GM19452 (cell line): ENCODE data around the gene PADI3.

Source experiments
- ATAC-seq: cut with Tn5 transposase; IDR thresholded peaks from one replicate; pipeline ENCODE4 v1.9.1; 2021; ENCODE audit not compliant: unreplicated experiment

Gene PADI3

DNA sequence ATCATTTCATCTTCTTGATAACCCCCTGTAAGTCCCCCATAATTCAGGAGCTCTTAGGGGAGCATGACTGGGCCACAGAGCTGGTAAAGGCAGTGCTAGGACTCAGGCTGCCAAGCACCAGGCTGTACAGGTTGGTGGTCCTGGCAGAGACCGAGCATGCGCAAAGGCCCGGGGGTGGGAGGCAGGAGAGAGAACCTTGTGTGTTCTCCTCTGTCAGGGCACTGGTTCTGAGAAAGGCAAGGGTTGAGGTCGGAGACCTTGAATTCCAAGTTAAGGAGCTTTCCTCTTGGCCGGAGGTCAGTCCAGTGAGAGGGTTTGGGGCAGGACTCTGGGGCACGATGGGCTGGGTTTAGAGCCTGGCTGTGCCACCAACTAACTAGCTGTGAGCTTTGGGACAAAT lies 23.2 kb downstream of the PADI3 start:
- ATAC-seq = no peak

DNA sequence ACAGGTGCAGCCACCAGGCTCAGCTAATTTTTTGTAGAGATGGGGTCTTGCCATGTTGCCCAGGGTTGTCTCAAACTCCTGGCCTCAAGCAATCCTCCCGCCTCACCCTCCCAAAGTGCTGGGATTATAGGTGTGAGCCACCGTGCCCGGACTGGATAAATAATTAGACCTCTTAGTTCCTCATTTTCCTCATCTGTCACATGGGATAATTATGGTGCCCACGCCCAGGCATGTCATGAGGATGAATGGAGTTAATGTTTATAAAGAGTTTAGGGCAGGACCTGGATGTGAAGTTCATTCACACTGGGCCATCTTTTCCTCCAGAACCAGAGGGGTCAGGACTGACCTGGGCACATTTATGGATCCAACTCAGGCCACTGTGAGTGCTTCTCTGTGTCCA lies 23.7 kb downstream of the PADI3 start:
- ATAC-seq = no peak

DNA sequence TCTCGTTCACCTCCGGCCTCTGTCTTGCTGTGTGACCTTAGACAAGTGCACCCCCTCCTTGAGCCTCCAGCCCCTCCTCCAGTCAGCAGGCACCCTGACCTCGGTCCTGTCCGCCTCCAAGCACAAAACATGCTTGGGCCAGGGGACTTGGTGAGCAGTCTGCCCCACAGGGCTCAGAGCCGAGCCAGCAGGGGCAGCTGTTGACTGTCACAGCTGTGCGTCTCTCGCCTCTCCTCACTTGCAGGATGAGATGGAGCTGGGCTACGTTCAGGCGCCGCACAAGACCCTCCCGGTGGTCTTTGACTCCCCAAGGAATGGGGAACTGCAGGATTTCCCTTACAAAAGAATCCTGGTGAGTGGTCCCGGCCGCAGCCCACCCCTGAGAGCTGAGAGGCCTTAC lies 24.2 kb downstream of the PADI3 start:
- no peak for ATAC-seq

DNA sequence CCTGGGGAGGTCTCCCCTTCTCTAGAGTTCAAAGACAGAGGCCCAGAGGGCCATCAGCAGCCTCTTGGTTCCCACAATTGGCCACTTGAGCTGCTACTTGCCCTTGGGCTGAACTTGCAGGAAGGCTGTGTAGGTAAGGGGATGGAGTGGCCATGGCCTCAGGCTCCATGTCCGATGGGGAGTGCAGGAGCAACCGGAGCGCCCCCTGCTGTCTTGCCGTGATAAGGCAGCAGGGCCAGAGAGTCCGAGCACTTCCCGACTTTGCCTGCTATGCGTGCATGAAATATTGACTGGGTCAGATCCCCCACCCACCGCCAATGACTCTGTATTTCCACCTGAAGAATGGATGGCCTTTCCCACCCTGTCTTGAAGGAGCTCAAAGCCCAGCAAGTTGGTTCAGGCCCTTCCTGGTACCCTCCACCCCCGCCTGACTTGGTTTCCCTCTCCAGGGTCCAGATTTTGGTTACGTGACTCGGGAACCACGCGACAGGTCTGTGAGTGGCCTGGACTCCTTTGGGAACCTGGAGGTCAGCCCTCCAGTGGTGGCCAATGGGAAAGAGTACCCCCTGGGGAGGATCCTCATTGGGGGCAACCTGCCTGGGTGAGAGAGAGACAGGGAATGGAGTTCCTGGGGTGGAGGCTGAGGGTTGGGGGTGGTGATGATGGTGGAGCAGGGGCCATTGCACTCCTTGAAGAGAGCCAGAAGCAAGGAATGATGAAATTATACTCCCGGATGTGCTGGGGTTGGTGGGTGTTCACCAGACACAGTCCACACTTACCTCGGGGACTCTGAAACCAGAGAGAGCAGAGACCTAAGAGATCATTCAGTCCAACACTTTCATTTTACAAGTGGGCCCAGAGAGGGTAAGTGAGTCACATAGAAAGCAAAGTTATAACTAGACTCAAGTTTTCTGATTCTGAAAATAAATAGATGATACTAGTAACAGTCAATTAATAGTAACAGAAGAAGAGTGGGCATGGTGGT lies 25.6 kb downstream of the PADI3 start:
- ATAC-seq = no peak

DNA sequence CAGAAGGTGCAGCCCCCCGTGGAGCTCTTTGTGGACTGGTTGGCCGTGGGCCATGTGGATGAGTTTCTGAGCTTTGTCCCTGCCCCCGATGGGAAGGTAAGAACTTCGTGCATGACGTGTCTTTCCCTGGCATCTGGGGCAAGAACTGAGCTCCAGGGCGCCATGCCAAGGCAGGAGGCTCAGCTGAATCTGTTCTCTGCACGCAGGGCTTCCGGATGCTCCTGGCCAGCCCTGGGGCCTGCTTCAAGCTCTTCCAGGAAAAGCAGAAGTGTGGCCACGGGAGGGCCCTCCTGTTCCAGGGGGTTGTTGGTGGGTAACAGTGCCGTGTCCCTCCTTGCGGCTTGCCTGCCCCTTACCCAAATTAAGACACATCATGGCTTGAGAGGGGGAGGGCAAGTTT lies 27.7 kb downstream of the PADI3 start:
- no peak for ATAC-seq

DNA sequence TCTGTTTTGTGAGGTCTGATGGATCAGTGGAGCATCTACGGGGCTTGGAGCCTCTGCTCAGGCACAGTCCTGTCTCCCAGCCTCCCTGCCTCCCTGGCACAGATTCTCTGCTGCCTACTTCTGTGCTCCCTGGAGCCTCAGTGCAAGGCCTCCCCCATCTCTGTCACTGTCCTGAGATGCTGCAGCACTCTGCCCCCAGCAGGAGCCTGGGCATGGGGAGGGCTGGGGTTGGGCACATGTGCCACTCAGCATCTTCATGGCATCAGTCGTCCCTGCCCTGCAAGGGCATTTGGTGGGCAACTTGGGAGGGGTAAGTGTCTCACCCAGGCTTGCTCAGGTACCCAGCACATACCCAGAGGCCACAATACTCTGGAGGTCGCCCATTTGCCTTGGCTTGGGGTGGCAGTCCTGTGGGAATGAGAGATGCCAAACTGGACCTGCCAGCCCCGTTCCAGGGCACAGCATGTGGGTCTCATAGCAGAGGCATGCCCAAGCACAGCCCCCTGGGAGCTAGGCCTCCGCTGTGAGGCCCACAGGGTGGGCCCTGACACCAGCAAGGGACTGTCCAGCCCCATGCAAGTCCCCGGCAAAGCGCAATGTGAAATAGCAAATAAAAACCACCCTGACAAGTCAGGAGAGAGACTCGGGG lies 28.7 kb downstream of the PADI3 start:
- no peak for ATAC-seq

DNA sequence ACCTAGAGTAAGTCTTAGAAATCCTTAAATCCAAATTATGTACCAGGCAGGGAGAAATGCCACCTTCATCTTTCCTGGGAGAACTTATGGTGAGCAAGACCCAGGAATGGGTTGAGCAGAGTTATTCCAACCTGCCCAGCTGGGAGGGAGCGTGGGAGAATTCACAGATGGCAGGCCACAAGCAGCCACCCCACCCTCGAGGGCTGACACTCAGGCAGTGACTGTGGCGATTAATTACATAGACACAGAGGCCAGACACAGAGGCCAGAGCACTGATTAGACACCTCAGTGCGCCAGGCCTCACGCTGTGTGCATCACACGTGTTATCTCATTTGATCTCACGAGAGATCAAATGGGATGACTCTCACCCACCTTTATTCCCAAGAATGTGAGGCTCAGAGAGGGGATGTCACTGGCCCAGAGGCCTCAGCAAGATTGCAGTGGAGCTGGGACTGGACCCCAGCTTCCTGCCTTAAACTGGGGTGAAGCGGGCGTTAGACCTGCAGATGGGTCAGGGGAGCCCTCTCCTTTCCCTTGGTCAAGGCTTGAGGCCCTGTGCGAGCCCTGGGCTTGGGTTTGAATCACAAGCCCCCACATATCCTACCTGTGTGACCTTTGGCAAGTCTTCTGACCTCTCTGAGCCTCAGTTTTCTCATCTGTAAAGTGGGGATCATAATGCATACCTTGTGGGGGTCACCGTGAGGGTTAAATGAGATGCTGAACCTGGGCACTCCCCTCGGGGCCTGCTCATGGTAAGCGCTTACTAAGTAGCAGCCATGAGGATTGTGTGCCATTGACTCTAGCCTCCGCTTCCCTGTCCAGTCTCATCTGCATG lies 30.3 kb downstream of the PADI3 start:
- no peak for ATAC-seq

DNA sequence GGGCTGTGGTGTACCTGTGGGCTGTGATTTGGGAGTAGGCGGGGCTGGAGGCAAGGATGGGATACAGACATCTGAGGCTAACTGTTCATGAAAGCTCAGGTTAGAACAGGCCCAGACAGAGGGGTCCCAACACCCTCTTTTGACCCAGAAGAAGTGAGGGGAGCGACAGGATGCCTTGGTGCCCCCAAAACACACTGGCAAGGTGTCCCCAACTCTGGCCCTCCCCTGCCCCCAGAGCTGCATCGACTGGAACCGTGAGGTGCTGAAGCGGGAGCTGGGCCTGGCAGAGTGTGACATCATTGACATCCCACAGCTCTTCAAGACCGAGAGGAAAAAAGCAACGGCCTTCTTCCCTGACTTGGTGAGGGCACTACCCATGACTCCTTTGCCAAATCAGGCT lies 31.5 kb downstream of the PADI3 start:
- ATAC-seq = no peak

DNA sequence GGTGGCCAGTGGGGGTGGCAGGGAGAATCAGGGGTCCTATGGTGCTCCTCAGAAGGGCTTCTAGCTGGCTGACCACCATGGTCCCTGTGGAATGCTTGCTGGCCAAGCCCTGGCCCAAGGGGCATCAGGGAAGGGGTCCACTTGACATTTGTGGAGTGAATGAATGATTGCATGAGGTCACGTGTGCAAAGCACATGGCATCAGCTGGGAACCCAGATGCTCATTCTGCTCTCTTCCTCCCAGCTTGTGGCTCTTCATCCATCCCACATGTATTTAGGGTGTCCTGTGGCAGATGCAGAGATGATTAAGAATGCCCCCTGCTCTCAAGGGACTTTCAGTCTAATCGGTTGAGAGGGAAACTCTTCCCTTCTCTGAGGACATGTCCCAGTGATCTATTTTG lies 32.0 kb downstream of the PADI3 start:
- ATAC-seq = no peak

DNA sequence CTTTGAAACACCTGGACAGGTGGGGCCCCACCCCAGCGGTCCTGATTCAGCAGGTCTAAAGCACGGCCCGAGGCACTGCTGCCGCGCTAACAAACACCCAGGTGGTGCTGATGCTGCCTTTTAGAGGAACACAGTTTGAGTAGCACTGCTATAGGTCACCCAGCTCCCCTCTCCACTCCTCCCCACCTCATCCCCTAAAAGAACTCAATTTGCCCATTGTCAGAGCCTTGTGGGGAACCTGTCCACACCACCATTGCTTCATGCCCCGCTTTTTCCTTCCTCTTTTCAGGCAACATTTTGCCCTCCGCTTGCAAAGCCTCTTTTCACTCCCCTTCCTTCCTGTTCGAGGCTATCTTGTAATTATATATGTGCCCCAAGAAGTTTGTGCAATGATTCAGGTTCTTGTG lies 32.9 kb downstream of the PADI3 start:
- ATAC-seq = no peak

DNA sequence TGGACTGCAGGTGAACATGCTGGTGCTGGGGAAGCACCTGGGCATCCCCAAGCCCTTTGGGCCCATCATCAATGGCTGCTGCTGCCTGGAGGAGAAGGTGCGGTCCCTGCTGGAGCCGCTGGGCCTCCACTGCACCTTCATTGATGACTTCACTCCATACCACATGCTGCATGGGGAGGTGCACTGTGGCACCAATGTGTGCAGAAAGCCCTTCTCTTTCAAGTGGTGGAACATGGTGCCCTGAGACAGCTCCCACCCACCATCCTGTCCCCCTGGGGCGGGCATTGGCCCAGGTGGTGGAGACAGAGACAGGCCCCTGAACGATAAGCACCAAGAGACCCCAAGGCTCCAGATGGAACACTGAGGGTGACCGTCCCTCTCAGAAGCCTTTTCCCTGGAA lies 33.9 kb downstream of the PADI3 start:
- no peak for ATAC-seq

DNA sequence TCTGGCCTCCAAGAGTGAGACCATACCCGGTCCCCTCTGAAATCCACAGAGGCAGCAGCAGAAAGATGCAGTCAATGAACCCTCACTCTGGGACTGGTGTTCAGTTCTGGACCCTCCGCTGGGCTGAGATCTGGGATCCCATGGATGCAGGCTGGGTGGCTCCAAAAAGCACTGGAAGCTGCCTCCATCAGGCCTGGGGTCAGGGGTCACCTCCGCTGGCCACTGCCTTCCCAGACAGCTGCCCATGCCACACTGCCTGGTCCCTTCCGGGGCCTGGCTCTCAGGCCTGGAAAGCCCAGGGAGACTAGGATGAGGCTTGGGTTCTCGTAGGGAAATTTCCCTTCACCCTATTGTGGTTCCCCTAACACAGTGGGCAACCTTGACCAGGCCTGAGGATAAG lies 37.7 kb downstream of the PADI3 start:
- ATAC-seq = no peak

DNA sequence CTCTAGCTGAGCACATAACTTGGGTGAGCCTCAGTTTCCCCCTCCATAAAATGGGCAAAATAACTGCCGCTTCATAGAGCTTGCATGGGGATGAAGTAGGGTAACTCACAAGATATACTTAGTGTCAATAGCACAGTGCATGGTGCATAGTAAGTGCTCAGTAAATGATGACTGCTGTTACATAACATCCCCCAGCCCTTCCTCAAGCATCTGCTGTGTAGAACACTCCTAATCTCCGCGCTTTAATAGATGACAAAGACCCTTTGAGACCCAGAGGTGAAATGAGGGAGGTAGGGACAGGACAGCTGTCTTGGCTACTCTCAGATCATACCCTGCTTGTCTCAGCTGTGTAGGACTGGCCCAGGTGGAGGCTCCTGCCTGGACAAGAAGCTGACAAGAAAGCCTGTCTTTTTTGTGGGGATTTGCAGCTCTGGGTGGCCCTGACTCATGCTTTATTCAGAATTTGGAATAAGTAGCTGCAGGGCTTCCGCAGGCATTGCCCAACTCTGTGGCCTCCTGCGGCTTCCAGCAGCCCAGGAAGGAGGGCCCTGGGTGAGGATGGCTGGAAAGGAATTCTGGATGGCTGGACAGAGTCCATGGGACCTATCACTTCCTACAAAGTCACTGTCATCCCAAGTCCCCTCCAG lies 38.4 kb downstream of the PADI3 start:
- ATAC-seq = no peak

DNA sequence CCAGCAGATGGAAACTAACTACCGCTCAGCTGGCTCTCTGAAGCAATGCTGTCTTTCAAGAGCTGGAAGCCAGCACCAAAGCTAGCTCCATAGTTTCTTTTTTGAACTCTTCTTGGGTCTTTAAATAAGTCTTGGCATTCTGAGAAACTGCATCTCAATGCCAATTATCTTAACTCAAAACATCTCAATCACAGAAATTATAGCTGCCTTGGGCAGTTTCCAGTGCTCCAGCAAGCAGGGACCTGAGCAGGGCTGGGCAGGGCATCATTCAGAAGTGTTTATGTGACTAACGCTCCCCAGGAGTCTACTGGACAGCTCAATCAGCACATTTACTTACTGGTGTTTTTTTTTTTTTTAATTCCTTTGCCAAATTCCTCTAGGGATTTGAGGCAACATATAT lies 40.8 kb downstream of the PADI3 start:
- ATAC-seq = no peak

DNA sequence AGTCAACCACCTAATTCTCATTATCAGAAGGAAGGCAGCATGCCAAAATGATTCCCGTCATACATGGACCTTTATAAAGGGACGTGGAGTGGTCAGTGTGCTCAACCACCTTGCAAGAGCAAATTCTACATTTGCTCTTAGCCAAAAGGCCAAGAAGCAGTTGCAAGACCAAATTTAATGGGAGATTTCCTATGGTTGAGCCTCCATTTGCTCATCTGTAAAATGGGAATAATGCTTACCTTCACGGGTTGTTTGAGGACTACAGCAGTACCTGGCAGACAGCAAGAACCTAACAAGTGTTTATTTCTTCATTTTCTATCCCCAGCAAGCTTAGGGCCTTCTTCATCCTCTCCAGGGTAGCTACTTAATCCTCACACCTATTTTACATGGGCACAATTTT lies 41.7 kb downstream of the PADI3 start:
- ATAC-seq = no peak

DNA sequence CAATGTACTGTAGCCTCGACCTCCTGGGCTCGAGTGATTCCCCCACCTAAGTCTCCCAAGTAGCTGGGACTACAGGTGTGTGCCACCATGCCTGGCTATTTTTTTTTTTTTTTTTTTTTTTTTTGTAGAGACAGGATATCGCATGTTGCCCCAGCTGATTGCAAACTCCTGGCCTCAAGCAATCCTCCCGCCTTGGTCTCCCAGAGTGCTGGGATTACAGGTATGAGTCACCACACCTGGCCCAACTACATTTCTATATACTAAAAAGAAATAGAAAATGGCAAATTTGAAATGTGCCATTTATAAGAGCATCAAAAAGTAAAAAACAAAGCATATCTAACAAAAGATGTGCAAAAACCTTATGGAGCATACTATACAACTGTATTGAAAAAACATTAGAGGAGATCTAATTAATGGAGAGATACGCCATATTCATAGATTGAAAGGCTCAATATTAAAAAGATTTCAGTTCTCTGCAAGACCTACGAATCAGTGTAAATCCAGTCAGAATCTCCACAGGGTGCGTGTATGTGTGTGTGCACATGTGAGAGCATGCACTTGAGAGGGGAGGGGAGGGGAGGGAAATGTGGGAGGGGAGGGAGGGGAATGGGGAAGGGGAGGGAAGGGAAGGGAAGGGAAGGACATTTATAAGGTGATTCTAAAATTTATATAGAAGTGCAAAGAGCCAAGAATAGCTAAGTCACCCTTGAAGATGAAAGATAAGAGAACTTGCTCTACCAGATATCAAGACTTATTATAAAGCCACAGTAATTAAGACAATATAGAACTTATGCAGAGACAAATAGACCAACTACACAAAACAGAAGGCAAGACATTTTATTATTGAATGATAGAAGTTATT lies 43.6 kb downstream of the PADI3 start:
- ATAC-seq = no peak

DNA sequence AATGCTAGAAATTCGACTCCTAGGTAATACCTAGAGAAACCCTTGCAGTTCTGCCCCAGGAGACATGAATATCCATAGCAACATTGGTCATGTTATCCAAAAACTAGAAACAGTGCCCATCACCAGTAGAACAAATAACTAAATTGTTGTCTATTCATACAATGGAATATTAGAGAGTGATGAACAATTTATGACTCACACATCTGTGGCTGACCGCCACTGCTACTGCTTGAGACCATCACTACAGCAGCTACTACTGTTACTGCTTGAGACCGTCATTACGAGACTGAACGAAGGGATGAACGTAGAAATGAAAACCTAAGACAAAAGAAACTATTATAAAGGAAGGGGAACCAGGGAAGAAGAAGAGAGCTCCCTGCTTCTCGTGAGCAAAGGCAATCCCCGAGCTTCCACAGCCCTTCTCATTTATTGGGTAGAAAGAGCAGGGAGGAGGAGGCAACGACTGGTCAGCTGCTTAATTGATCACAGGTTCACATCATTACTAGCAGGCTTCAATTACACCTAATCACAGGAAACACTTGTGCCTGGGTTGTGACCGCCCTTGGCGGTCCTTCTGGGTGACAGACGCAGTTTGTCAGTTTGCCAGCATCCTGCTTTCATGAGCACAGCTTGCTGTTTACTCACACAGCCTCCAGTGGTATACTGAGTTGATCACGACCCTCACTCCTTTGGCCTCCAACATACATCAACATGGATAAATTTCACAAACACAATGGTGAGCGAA lies 45.0 kb downstream of the PADI3 start:
- ATAC-seq = no peak

DNA sequence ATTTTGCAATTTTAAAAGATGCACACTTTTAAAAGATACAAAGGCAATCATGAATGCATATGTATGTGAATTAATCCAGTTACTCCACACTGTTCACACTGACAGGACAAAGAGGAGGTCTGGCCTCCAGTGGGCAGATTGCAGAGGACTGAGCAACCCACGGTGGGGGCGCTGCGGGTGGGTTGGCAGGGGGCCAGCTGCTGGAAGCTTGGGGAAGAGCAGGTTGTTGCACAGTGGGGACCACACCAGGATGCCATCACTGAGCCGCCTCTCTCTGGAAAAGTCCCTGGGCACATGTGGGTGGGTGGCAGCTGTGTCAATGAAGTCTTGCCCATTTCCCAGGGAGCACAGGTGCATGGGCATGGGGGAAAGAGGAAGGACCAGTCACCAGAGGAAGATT lies 46.4 kb downstream of the PADI3 start:
- ATAC-seq = no peak

DNA sequence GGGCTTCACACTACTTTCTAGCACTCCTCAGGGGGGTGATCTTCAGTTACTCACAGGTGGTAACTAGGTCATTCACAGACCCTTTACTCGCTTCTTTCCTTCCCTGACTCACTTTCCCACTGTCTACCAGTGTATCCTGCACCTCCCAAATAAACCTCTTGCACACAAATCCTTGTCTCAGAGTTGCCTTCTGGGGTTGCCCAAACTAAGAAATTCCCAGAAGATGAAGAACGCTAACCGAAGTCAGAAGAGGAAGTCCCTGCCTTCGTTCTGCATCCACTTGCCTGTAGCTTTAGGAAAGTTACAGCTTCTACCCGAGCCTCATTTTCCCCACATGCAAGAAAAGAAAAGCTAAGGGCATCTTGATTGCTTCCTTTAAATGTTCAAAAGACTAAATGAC lies 47.2 kb downstream of the PADI3 start:
- no peak for ATAC-seq
